Measurements from ENCODE around the gene TMC8. TPM values are rescaled to one million over a fixed set of nuclear protein-coding genes. Genes with fewer than 3 reads are reported as not detected.

TMC8 gene
- polyA plus RNA-seq, 1 donor from 2014 or later = 0.41 TPM

DNA sequence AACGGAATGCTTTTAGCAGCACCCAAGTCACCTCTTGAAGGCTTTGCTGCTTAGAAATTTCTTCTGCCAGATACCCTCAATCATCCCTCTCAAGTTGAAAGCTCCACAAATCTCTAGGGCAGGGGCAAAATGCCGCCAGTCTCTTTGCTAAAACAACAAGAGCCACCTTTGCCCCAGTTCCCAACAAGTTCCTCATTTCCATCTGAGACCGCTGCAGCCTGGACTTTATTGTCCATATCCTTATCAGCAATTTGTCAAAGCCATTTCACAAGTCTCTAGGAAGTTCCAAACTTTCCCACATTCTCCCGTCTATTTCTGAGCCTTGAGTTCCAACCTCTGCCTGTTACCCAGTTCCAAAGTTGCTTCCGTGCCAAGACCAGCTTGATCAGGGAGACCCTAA, 29.5 kb upstream of the TMC8 start:
- no peak overlapping the region for H3K4me3 ChIP-seq (ENCODE audit: low read length)
- H3K27ac ChIP-seq (ENCODE audit: low read length) = no peak overlapping the region
- peaks cover 25% of the 10 kb centered on the region for H3K36me3 ChIP-seq (ENCODE audit: insufficient read depth, low read length)
- no peaks in the 10 kb centered on the region for H3K9me2 ChIP-seq (ENCODE audit: insufficient read depth, low read length)
- no peak overlapping the region for H2AFZ ChIP-seq (ENCODE audit: low read depth, low read length)
- no peaks in the 10 kb centered on the region for H4K20me1 ChIP-seq (ENCODE audit: insufficient read depth)
- no peaks in the 10 kb centered on the region for H3K9me3 ChIP-seq (ENCODE audit: low read length)
- H3K27me3 ChIP-seq (ENCODE audit: insufficient read depth, low read depth, low read length) = no peaks in the 10 kb centered on the region
- TF ChIP-seq, protein P1, sequence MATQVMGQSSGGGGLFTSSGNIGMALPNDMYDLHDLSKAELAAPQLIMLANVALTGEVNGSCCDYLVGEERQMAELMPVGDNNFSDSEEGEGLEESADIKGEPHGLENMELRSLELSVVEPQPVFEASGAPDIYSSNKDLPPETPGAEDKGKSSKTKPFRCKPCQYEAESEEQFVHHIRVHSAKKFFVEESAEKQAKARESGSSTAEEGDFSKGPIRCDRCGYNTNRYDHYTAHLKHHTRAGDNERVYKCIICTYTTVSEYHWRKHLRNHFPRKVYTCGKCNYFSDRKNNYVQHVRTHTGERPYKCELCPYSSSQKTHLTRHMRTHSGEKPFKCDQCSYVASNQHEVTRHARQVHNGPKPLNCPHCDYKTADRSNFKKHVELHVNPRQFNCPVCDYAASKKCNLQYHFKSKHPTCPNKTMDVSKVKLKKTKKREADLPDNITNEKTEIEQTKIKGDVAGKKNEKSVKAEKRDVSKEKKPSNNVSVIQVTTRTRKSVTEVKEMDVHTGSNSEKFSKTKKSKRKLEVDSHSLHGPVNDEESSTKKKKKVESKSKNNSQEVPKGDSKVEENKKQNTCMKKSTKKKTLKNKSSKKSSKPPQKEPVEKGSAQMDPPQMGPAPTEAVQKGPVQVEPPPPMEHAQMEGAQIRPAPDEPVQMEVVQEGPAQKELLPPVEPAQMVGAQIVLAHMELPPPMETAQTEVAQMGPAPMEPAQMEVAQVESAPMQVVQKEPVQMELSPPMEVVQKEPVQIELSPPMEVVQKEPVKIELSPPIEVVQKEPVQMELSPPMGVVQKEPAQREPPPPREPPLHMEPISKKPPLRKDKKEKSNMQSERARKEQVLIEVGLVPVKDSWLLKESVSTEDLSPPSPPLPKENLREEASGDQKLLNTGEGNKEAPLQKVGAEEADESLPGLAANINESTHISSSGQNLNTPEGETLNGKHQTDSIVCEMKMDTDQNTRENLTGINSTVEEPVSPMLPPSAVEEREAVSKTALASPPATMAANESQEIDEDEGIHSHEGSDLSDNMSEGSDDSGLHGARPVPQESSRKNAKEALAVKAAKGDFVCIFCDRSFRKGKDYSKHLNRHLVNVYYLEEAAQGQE (IDR thresholded peaks at IDR 0.05; ENCODE audit: borderline replicate concordance) = no peak
- TF ChIP-seq POLR2AphosphoS5 (IDR thresholded peaks at IDR 0.05) = no peak
- TF ChIP-seq EP300 (conservative IDR thresholded peaks at IDR 0.05; ENCODE audit: poor library complexity, severe bottlenecking) = no peak
- TF ChIP-seq RAD21 (conservative IDR thresholded peaks at IDR 0.05) = no peak
- TF ChIP-seq EZH2 (IDR thresholded peaks at IDR 0.05; ENCODE audit: borderline replicate concordance, insufficient read depth, low read length, poor library complexity, severe bottlenecking) = no peak
- TF ChIP-seq TAF1 (IDR thresholded peaks at IDR 0.05; ENCODE audit: low read depth) = no peak
- TF ChIP-seq SMC3 (conservative IDR thresholded peaks at IDR 0.05; ENCODE audit: poor library complexity) = no peak
- TF ChIP-seq, protein P2, sequence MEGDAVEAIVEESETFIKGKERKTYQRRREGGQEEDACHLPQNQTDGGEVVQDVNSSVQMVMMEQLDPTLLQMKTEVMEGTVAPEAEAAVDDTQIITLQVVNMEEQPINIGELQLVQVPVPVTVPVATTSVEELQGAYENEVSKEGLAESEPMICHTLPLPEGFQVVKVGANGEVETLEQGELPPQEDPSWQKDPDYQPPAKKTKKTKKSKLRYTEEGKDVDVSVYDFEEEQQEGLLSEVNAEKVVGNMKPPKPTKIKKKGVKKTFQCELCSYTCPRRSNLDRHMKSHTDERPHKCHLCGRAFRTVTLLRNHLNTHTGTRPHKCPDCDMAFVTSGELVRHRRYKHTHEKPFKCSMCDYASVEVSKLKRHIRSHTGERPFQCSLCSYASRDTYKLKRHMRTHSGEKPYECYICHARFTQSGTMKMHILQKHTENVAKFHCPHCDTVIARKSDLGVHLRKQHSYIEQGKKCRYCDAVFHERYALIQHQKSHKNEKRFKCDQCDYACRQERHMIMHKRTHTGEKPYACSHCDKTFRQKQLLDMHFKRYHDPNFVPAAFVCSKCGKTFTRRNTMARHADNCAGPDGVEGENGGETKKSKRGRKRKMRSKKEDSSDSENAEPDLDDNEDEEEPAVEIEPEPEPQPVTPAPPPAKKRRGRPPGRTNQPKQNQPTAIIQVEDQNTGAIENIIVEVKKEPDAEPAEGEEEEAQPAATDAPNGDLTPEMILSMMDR (IDR thresholded peaks at IDR 0.05; ENCODE audit: poor library complexity, severe bottlenecking) = no peak
- TF ChIP-seq MXI1 (conservative IDR thresholded peaks at IDR 0.05; ENCODE audit: poor library complexity, severe bottlenecking) = no peak
- H3K79me2 ChIP-seq (replicated peaks; ENCODE audit: insufficient read depth, low read length) = no peaks in the 10 kb centered on the region
- no peak overlapping the region for H3K4me2 ChIP-seq (ENCODE audit: low read length)
- H3F3A ChIP-seq (ENCODE audit: insufficient read depth, low read length, poor library complexity, severe bottlenecking) = no peaks in the 10 kb centered on the region
- no peak overlapping the region for H3K9ac ChIP-seq (ENCODE audit: low read length)

DNA sequence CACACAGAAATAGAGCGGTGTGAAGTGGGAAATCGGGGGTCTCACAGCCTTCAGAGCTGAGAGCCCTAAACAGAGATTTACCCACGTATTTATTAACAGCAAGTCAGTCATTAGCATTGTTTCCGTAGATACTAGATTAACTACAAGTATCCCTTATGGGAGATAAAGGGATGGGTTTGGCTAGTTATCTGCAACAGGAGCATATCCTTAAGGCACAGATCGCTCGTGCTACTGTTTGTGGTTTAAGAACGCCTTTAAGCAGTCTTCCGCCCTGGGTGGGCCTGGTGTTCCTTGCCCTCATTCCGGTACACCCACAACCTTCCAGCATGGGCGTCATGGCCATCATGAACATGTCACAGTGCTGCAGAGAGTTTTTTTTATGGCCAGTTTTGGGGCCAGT, 29.0 kb upstream of the TMC8 start:
- H3K4me2 ChIP-seq (ENCODE audit: low read length) = no peak overlapping the region
- no peaks in the 10 kb centered on the region for H3K27me3 ChIP-seq (ENCODE audit: insufficient read depth, low read depth, low read length)
- no peaks in the 10 kb centered on the region for H3K79me2 ChIP-seq (replicated peaks; ENCODE audit: insufficient read depth, low read length)
- H3K27ac ChIP-seq (ENCODE audit: low read length) = no peak overlapping the region
- no peaks in the 10 kb centered on the region for H3F3A ChIP-seq (ENCODE audit: insufficient read depth, low read length, poor library complexity, severe bottlenecking)
- no peak overlapping the region for H3K9ac ChIP-seq (ENCODE audit: low read length)
- peaks cover 25% of the 10 kb centered on the region for H3K36me3 ChIP-seq (ENCODE audit: insufficient read depth, low read length)
- no peak overlapping the region for H2AFZ ChIP-seq (ENCODE audit: low read depth, low read length)
- H3K9me2 ChIP-seq (ENCODE audit: insufficient read depth, low read length) = no peaks in the 10 kb centered on the region
- no peaks in the 10 kb centered on the region for H3K9me3 ChIP-seq (ENCODE audit: low read length)
- no peaks in the 10 kb centered on the region for H4K20me1 ChIP-seq (ENCODE audit: insufficient read depth)
- H3K4me3 ChIP-seq (ENCODE audit: low read length) = no peak overlapping the region
- TF ChIP-seq TAF1 (IDR thresholded peaks at IDR 0.05; ENCODE audit: low read depth) (no peak), EZH2 (IDR thresholded peaks at IDR 0.05; ENCODE audit: borderline replicate concordance, insufficient read depth, low read length, poor library complexity, severe bottlenecking) (no peak), POLR2AphosphoS5 (IDR thresholded peaks at IDR 0.05) (no peak), EP300 (conservative IDR thresholded peaks at IDR 0.05; ENCODE audit: poor library complexity, severe bottlenecking) (no peak), MXI1 (conservative IDR thresholded peaks at IDR 0.05; ENCODE audit: poor library complexity, severe bottlenecking) (no peak), SMC3 (conservative IDR thresholded peaks at IDR 0.05; ENCODE audit: poor library complexity) (no peak), RAD21 (conservative IDR thresholded peaks at IDR 0.05) (no peak)
- TF ChIP-seq, protein P1 (IDR thresholded peaks at IDR 0.05; ENCODE audit: borderline replicate concordance) = no peak
- TF ChIP-seq, protein P2 (IDR thresholded peaks at IDR 0.05; ENCODE audit: poor library complexity, severe bottlenecking) = no peak

Data from neural cell (in vitro differentiated cells).